Measurements from ENCODE around the gene LATS2.

Gene LATS2

DNA sequence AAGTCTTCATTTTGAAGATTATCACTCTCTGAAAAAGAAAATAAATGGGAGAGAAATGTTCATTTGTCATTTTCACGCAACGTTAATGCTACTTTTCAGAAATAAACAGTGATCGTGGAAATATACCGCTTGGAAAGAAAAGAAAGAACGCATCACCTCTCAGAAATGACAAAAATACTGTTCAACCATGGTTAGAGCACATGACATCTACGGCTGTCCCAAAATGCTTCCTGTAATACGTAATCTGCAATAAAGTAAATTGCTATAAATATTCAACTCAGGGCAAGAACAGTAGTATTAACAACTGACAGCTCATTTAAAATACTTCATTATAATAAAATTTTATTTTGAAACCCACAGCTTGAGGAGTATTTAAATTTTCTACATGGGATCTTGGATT is 15.2 kb downstream of the LATS2 start:
- no peak for DNase-seq

DNA sequence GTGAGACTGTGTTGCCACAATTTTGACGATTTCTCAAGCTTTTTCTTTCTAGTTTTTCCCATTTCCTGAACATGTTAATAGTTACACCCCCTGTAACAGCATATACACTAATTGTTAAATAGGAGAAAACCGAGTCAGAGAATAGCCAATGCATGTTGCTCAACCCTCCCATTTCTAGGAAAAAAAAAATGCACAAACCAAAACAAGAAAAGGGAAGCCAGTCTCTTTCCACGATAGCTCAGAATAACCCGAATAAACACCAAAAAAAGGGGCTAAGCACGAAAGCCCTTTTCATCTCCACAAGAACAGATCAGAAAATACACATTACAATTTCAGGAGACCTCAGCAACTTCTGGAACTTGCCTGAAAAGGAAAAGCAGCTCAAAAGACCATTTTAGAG is 16.3 kb downstream of the LATS2 start:
- no peak for DNase-seq

DNA sequence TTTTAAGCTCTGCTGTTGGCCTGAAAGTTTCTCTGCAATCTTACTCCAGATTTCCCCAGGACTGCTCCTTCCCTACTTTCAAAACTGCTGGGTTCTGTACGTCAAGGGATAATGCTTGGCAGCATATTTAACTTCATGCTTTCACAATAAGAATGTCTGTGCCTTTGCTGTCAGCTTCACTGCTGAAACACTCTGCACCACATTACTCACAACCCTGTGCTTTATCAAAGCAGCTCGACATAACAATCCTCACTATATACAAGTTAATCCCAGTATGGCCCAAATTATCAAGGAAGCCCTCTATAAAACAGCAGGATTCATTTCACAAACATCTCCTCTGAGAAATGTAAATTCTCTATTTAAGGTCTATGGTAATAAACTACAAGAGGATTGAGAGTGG is 17.5 kb downstream of the LATS2 start:
- no peak for DNase-seq

DNA sequence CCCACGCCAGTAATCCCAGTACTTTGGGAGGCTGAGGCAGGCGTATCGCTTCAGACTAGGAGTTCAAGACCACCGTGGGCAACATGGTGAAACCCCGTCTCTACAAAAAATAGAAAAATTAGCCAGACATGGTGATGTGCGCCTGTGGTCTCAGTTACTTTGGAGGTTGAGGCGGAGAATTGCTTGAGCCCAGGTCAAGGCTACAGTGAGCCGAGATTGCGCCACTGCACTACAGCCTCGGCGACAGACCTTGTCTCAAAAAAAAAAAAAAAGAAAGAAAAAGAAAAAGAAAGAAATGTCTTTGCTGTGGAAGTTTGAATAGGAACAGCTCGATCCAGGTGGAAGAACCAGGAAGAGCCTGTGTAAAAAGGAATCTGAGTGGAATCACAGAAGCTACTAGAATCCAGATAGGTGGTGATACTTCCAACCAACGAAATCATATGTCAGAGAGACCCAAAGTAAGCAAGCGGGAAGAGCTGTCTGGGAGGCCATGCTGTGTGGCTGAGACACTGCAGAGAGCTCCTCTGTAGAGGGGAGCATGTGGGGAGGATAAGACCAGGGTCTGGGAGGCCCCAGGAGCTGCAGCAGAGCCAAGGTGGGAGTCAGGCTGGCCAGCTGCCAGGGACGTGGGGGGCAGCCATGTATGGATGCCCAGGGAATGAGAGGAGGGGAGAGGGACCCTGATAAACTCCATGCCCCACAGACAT is 21.1 kb downstream of the LATS2 start:
- DNase-seq = no peak

DNA sequence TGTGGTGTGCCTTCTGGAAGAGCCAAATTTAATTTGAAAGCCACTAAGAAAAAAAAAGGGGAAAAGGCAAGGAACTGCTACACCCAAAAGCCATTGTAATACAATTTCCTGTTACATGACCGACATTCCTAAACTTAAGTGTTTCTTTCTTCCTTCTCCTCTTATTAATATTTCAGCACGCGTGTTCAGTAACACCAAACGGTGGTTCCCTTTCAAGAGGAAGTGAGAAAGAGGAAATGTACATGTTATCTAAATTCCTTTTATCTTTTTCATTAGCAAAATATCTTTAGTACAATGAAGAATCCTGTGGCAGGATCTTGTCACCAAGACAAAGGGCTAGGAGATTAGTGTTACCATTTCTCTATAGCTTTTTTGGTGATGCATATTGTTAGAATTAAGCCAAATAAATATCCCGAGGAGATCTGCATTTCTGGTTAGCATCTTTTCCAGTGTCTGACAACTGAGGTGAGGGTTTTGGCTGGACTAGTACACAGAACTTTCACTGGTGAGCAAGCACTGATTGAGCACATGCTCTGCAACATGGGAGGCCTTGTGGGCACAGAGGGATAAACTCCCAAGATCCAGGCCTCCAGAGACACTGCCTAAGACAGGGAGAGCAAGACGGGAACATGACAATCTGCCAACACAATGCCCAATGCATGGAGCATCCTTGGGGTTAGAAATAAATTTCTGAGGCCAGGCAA is 22.1 kb downstream of the LATS2 start:
- no peak for DNase-seq

DNA sequence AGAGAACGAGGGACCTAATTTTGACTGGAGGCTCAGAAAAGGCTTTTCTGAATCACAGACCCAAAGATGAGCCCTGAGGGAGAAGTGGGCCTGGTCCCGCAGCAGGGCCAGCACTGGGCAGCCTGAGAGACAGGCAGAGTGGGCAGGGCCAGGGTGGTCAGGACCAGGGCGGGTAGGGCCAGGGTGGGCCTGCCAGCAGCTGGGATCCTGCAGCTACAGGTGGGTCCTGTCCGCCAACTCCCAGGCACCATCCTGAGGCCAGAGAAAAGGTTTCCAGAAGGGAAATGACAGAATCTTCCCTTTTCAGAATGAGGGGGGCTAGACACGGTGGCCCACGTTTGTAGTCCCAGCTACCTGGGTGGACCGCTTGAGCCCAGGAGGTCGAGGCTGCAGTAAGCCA is 23.7 kb downstream of the LATS2 start:
- no peak for DNase-seq

DNA sequence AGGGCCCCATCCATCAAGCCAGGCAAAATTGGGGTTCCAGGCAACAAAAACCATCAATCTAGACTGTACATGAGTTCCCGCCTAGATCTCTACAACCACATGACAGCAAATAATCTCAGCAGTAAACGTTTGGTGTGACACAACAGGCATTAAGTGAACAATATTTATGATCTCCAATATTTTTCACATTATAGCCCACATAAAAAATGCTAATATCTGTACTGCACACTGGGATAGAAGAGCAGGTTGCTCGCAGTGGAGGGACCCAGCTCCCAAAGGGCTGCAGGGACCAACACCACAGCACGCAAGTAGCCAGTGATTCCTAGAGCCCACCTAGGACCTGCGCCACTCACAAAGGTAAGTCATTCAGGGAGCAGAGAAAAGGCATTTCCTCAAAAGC is 25.9 kb downstream of the LATS2 start:
- DNase-seq = no peak

DNA sequence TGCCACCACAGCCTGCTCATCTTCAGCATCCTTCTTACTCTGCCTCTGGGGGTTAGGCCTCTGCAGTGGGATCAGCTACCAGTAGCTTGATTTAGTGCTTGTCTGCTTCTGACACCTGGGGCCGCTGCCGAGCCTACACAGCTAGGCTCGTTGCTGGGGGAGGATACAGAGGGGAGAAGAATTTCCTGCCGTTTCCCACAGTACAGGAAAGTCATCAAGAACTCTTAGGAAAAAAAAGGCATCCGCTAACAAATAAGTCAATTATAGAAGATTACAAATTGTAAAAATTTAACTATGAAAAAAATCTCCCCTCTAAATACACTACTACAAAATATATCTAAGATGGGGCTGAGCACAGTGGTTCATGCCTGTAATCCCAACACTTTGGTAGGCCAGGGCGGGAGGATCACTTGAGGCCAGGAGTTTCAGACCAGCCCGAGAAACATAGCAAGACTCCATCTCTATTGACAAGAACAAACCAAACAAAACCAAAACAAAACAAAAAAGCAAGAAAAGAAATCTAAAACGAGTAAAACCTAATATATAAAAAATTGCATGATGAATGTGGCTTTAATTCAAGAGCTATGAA is 26.7 kb downstream of the LATS2 start:
- DNase-seq = peak; percentile 57

DNA sequence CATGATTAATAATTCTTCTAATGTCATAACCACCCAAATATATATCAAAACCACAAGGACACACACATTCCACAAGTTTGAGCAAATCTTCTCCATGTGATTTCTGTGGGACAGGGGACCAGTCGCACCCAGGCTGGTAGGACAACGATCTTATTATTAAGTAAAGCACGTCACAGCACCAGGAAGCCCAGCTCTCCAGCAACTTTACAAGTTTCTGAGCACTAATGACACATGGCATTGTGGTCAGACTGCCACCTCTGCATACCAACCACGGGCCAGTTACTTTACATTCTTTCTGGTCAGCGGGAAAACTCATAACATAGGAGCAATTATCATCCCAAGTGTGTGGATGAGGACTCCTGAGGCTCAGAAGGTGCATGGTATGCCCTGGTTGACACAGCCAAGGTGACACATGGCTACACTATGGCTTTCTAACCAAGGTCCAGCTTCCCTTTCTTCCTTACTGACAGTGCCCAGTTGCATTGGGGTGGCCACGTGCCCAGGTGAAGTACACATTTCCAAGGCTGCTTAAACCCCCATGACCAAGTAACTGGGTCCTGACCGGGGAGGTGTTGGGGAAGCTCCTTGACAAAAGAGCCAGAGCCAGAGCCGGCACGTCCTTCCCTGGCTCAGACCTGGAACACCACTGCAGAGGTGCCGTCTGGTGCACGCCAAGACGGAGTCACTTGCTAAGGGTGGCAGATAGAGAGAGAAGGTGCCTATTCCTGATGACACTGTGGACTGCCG is 27.4 kb downstream of the LATS2 start:
- DNase-seq = no peak

DNA sequence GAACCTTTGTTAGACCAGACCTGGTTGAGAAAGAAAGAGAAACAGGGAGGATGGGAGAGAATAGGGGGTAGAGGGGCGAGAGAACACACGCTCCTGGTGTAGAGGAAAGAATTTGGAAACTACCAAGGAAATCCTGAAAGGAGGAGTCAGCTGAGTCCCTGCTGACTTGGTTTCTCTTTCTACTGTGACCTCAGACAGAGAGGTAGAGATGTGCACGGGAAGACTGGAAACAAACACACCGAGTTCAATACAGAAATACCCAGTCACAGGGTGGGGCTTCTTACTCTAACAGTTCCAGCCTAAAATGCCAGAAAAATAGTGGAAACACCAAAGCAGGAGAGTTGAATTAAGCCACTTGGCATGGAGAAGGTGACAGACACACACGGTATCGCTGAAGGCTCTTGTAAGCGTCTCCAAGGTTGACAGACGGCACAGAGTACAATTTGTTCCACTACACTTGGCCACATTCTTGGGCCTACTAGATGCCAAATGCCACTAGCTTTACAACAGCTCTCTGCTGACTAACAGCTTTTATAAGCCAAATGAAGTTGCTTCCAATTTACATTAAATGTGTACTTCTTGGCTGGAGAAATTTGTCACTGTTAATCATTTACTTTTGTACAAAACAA is 28.1 kb downstream of the LATS2 start:
- DNase-seq = peak; percentile 65

DNA sequence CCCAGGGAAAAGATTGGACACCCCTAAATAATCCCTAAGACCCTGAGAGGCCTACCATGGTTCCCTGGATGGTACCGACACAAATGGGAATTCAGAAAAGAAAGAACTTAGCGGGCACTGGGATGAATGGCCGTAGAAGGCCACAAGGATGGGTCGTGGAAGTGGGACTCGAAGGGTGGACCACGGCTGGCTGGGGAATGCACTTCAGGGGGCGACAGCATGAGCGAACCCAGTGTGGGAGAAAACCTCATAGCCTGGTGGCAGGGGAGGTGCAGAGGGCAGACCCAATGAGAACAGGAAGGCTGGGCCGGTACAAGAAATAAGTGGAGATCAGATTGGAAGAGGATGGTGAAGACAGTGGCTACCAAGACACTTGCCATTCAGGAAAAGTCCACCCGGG is 28.7 kb downstream of the LATS2 start:
- DNase-seq = no peak

DNA sequence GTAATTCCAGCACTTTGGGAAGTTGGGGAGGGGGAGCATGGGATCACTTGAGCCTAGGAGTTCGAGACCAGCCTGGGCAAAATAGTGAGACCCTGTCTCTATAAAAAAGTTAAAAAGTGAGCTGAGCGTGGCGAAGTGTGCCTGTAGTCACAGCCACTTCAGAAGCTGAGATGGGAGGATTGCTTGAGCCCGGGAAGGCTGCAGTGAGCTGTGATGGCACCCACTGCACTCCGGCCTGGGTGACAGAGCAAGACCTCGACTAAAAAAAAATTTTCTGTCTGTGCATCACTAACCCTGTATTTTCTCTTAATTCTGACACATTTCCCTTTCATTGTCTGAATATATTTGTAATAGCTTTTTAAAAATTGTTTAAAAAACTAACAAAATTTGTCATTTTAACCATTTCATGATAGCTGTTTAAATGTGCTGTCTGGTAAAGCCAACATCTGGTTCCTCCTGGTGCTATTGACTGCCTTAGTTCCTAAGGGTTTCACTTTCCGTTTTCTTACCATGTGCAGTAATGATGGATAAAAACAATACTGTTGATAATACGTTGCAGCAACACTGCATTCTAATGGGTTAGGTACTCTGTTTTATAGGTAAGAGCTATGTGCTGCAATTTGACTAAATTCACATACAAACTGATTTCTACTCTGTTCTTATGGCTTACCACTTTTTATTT is 29.7 kb downstream of the LATS2 start:
- DNase-seq = no peak

DNA sequence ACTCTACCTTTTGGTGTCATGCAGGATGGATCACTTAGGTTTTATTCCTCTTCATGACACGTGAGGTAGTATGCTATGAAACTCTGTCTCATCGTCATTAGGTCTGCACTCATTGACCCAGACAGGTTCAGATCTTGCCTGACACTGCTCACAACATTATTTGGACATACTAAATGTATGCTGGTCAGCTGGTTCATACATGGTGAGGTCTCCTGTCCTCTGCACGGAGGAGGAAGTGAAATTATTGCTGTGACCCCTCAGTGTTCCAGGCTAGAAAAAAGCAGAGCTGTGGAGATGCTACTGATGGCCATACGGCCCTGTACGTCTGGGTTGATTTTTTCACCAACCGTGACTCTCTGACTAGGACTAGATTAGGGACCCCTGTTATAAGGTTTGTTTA is 35.8 kb downstream of the LATS2 start:
- no peak for DNase-seq

DNA sequence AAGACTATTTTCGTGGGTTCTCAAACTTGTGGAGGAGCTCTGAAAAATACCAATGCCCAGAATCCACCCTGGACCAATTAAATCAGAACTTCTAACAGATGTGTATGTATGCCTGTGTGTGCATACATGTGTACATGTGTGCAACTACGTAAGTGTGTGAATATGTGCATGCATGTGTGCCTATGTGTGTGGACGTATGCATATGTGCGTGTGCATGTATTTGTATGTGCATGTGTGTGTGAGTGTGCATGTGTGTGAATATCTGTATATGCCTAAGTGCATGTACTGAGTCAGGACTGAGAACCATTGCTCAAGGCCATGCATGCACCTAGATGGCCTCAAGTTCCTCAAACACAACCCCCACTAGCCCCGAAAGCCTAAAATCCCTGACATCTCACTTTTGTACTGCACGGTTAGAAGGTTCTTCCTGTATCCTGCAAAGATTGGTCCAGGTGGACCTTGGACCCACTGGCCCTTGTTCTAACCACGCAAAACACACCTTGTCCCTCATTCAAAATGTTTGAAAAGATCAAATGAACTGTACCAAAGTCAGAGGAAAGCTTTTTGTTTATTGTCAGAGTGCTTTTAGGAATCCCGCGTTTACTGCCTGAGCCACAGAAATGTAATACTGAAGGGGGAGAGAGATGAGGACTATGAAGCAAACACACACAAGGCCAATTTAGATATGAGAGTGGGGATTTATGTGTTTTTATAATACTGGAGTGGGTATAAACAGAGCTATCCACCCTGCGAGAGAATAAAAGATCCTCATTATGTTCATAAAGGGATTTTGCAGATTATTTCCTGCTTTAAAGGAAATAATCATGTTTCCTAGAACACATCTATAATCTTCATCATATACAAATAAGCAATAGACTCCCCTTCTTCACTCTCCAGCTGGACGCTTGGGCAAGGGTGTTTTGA is 39.1 kb downstream of the LATS2 start:
- DNase-seq = no peak

DNA sequence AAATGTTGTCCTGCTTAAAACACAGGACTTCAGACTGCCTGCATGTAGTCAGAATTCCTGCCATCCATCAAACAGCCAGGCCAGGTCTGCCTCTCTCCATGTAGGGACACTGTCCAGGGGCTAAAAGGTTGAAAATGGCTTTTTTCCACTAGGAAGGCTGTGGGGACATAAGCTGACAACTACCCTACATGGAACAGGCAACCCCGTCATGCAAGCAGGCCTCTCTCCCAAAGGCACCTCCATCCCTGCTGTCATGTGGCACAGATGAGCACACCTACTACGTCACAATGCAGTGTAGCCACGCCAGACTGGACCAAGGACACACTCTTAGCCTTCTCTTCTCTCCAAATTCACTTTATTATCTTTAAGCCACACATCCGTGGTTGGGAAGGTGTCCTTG is 40.8 kb downstream of the LATS2 start:
- DNase-seq = no peak

DNA sequence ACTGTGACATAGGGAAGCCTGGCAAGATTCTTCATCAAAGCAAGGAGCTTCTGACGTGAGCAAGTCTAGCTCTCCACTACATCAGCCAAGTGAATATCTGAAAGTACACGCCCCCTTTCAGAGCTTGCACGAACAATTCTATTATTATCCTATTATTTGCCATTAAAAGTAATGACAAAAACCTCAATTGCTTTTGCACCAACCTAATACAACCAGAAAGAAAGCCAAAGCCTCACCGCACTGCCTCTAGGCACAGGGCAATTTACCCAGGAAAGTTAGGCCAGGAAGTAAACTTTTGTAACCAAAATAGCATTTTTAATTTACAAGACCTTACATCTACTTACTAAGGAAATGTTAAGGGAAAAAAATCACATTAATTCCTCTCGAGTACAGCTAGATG is 41.2 kb downstream of the LATS2 start:
- no peak for DNase-seq

DNA sequence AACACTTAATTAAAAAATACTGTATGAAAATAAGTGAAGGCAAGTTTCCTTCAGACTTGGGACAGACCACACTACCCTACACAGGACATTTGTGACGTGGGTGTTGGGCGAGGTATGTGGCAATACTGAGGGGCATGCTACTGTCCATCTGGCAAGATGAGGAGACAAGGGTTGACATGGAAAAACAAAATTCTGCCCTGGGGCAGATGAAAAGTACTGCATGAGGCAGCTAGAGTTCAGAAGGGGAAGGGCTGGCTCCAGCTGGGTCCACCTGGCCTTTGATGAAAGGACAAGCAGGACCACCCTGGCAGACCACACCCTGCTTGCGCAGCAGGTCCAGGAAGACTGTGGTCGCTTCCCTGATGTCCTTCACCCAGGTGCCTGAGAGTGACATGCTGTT is 43.2 kb downstream of the LATS2 start:
- no peak for DNase-seq

DNA sequence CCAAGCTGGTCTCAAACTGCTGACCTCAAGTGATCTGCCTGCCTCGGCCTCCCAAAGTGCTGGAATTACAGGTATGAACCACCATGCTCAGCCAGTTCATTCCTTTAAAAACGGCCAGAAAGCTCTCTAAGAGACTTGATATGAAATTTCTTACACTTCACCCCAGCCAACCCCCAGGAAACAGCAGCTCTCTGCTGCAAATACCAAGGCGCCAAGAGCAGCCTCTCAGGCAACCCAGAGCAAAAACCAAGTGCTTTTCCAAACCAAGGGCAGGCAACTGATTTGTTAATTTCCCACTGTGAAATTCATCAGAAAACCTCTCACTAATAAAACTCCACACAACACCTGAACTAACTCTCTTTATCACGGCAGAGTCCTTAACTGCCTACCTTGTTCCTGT is 44.9 kb downstream of the LATS2 start:
- no peak for DNase-seq

DNA sequence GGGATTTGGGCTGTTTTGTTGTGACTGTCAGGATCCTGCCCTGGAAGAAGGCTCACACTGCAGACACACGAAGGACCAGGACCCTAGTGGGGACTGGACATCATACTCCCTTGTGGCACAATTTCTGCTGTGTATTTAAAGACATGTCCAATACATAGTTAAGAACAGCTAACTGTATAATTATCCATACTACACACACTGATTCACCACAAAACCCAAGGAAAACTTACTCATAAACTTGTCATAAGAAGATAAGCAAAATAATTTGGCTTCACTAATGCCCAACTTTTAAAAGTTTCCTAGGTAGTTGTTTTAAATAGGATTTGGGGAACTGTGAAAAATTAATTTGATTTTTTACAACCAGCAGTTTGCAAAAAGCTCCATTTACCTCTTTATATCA is 46.1 kb downstream of the LATS2 start:
- no peak for DNase-seq

DNA sequence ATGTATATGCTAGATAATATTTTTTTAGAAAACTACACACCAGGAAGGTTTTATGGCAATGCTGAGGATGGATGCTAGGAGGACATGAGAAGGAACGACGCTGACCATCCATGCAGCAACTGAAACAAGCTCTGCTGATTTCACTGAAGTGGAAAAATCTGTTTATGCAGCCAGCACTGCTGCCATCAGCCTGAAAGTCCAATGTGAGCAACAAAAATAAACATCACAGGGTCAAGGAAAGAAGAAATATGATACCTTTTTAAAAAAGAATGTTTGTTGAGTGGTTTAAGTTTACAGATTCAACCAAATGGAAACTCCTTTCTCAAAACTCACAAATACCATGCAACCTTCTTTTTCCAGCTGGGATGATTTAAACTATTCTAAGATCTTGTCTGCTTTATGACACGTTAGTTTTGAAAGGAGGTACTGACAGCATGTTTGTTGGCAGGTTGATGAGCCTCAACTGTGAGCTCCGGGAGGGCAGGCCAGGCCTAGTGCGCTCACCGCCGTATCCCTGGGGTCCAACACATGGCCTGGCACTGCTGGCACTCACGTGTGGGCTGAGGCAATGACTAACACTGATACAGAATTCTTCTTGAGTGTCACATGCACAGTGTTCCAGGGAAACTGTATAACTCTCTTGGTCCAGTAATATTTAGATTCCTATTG is 46.8 kb downstream of the LATS2 start:
- DNase-seq = no peak

DNA sequence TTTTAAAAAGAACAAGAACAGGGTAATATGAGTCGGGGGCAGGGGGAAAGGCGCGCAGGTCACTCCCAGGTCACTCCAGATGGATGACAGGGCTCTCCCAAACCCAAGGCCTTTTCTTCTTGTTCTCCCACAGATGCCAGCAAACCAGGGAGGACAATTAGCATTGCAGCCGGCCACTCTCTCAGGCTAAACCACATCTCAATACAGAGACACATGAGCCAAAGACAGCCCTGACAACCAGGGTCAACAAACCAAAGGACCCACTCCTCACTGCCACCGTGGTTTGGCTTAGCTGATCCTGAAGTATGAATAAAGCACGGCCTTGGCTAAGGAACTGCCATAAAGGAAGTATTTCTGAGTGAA is 47.3 kb downstream of the LATS2 start:
- DNase-seq = no peak

All from left hindlimb (tissue), 1 donor.